NCI-H446 treated with DMSO at 0.1 percent for 48 hours (cell line): Measurements from ENCODE around the gene SET.

Experiments
- DNase-seq: peaks from one replicate; lab custom pipeline; 2025; lab: John Stamatoyannopoulos, UW

The SET gene

DNA sequence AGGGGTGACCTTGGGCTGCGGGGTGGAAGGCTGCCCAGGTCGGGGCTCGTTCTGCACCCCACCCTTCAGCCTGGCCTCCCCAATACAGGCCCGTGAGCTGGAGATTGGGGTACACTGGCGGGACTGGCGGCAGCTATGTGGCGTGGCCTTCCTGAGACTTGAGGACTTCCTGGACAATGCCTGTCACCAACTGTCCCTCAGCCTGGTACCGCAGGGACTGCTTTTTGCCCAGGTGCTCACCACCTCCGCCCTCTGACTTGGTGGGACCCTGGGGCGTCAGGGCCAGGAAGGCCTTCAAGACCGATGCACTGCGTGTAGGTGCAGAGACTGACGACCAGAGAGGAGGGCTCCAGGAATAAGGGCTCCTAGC, 24.4 kb downstream of the SET start:
- no peak for DNase-seq

DNA sequence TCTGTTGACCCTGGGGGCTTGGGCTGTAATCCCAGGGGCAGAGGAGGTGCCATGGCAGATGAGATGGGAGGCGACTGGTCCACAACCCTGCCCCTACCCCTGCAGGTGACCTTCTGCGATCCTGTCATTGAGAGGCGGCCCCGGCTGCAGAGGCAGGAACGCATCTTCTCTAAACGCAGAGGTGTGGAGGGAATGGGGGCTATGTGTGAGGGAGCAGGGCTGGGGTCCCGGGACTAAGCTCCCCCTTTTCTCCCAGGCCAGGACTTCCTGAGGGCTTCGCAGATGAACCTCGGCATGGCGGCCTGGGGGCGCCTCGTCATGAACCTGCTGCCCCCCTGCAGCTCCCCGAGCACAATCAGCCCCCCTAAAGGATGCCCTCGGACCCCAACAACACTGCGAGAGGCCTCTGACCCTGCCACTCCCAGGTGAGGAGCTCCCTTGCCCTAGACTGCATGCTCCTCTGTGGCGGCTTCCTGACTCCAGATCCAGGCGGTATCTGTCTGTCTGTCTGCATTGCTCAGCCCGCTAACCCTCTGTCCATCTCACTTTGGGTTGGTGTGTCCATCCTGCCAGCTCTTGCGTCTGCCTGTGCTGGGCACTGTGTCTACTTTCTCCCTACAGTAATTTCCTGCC, 25.0 kb downstream of the SET start:
- no peak for DNase-seq

DNA sequence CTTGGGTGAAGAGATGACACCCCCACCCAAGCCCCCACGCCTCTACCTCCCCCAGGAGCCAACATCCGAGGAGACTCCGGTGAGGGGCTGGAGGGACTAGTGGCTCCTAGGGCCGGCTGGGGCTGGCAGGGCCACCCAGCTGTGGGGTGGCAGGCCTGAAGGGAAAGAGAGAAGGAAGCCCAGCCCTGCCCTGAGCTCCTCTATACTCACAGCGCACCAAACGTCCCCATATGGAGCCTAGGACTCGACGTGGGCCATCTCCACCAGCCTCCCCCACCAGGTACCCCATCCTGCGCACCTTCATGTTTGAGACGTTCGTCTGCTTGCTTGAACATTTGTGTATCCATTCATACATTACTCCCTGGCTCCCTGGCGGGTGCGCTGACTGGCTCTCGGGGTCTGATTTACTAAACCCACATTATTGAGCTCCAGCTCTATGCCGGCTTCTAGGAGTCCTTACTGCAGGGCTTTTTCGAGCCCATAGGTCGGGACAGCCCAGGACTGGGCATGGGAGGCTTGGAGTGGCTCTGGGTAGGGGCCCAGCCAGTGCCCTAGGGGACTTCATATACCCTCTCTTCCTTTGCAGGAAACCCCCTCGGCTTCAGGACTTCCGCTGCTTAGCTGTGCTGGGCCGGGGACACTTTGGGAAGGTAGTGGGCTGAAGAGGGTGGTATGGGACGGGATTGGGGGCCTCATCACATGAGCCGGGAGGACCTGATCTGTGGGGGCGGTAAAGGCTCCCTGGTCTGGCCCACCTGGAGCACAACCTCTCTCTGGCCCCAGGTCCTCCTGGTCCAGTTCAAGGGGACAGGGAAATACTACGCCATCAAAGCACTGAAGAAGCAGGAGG, 25.8 kb downstream of the SET start:
- no peak for DNase-seq

GRCh38 chr9:128715436-128715750, 26.4 kb downstream of the SET start:
- DNase-seq: no peak

DNA sequence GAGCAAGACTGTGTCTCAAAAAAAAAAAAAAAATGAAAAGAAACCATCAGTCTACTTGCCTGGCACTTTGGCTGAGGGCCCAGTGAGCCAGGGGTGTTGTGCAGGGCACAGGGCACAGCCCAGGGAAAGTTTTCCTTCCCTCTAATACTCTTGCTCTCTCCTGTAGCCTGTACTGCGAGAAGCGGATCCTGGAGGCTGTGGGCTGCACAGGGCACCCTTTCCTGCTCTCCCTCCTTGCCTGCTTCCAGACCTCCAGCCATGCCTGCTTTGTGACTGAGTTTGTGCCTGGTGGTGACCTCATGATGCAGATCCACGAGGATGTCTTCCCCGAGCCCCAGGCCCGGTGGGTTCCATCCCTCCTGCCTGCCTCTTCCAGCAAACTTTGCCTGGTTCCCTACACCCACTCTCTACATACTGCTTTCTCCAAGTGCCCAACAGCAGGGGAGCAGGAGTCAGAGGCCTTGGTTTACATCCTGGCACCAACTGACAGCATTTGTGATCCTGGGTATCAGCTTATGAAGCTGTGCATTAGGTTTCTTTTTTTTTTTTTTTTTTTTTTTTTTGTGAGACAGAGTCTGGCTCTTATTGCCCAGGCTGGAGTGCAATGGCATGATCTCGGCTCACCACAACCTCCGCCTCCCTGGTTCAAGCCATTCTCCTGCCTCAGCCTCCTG, 27.7 kb downstream of the SET start:
- DNase-seq: no peak

DNA sequence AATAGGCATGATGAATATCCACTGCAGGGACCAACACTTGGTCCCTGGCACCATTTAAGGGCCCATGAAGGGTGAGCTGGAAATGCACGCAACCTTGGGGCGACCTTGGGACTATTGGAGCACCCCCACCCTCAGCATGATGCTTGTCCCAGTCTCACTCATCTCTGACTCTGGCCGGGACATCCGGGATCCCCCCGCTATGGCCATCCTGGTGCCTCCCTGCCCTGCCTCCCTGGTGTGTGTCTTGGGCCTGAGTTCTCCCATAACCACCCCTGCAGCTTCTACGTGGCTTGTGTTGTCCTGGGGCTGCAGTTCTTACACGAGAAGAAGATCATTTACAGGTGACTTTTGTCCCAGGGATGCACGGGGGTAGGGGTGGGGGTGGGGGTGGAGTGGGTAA, 29.0 kb downstream of the SET start:
- no peak for DNase-seq

- DNase-seq: no peak
Measured at GRCh38 chr9:128718475-128718874, 29.5 kb downstream of the SET start.

DNA sequence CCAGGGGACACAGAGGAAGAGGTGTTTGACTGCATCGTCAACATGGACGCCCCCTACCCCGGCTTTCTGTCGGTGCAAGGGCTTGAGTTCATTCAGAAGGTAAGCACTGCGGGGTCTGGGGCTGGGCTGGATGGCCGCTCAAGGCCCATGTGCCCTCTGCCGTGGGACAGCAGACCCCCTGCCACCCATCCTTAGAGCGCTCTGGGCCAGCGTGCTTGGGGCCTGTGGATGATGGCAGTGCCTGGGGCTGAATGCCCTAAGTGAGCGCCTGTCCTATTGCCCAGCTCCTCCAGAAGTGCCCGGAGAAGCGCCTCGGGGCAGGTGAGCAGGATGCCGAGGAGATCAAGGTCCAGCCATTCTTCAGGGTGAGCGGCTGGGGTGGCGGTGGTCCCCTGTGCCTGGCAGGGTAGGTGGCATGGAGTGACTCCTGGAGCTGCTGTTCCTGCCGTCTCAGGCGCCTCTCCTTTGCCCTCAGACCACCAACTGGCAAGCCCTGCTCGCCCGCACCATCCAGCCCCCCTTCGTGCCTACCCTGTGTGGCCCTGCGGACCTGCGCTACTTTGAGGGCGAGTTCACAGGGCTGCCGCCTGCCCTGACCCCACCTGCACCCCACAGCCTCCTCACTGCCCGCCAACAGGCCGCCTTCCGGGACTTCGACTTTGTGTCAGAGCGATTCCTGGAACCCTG, 31.0 kb downstream of the SET start:
- DNase-seq: no peak

DNA sequence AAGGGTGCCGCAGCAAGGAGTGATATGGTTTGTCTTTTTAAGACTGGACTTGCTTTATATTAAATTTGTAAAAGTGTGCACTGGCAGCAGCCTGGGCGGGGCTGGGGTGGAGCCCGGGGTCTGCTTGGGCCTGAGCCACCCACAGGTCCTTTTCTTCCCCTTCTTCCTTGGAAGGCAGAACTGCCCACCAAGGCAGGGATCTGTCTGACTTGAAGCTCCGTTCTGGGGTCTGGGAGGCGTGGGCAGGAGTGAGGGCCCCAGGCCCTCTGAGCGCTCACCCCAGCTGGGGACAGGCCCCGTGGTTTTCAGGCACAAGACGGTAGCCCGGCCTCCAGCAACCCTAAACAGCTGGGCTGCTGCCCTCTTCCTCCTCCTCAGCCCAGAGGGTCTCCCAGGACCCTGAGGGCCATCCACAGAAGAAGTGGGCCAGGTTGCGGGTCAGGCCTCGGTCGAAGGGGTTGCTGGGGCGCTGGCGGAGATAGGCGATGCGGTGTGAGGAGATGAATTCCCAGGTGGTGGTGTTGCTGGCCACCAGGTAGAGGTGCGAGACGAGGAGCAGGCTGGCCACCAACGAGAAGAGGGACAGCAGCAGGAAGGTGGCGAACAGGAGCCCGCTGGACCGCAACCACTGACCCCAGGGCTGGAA, 31.9 kb downstream of the SET start:
- DNase-seq: no peak

DNA sequence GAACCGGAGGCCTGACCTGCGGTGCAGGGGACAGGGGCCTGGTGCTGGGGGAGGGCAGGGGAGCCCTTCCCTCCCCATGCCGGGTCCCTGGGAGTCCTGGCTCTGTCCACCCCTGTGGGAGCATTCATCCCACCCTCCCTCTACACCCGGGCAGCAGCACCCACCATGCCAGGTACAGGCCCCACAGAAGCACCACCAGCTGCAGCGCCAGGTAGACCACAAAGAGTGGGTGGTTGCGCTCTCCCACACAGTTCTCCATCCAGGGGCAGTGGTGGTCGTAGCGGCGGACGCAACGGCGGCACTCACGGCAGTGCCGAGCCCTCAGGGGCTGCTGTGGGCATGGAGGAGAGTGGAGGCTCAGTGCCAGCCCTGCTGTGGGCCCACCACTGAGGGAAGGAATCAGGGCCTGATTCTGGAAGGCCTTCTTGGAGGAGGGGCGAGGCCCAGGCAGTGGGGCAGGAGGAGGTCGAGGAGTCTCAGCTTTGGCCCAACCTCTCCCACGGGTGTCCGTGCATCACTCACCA, 32.5 kb downstream of the SET start:
- no peak for DNase-seq

GRCh38 chr9:128722380-128723351, 33.6 kb downstream of the SET start:
- DNase-seq: no peak

GRCh38 chr9:128723352-128723865, 34.4 kb downstream of the SET start:
- DNase-seq: no peak

GRCh38 chr9:128723866-128724743, 35.1 kb downstream of the SET start, which contains the start of gene ZDHHC12:
ZDHHC12 (minus strand) TSS chr9:128724127; CDS start chr9:128724093, 34 bp downstream.
- peak; percentile 92 for DNase-seq

DNA sequence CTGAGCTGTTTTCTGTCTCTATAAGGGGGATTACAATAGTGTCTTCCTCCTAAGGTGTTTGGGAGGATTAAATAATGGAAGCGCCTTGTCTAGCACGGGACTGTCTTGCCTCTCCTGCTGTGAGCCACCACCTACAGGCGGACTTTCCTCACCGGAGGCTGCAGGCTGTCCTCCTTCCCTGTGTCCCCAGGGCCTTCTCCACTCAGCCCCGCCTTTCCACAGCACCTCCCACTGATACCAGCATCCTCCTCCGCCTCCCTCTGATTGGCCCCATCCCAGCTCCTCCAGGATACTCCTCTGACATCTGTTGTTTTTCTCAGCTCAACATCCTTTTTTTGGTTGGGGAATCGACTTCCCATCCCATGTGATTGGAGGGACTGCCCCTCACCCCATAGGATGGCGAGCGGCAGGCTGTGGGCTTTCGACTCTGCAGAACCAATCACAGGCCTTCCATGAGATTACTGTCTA, 35.8 kb downstream of the SET start:
- DNase-seq: peak; percentile 79

GRCh38 chr9:128727640-128728248, 38.7 kb downstream of the SET start:
- no peak for DNase-seq

- no peak for DNase-seq
Measured at GRCh38 chr9:128728298-128728697, 39.3 kb downstream of the SET start.

DNA sequence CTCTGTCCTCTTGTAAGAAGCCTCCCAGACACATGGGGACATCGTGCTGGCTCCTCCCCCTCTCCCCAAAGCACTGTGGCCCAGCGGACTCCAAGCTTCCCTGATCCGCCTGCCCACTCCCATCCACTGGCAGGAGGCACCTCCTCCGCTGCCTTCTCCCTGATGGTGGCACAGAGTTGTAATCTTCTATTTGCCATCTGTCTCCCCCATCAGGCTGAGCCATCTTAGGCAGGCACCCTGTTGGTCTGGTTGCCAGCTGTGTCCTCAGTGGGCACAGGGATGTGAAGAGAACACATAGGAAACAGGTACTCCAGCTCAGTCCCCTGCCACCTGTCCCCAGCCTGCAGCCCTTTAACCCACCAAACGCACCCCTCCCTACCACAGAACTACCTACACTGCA, 40.3 kb downstream of the SET start:
- DNase-seq: no peak

DNA sequence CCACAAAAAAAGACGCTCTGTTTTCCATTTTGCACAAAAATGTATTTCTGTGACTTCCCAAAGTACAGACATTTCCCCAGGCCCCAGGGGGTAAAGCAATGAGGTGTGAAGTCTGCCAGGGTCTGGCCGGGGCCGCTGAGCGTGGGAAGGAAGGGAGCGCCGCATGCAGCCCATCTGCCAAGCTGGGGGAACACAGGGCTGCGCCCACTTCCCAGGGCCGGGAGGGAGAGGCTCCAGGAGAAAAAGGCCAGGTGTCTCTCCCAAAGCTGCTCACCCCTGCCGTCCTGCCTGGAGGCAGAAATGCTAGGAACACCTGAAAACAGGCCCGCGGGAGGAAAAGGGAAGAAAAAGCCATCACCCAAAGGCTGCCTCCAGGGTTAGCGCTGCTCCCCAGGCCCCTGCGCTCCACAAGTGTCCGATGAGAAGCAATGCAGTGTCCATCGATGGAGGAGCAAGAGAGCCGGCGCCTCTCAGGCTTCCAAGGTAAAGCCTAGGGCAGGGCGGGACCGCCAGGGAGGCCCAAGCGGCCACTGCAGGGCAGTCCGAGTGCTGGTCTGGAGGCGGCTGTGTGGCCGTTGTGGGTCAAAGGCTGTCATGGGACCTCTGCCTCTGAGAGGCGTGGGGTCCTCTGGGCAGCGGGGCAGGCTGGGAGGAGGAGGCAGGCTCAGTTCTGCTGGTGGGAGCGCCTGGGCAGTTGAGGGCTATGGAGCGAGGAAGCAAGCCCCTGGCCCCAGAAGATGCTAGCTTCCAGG, 40.9 kb downstream of the SET start:
- DNase-seq: no peak
